Activated CD8-positive, alpha-beta memory T cell treated with anti-CD3 and anti-CD28 coated beads, Interleukin-2, amount 50 U/mL, for 1 hour (primary cell): ENCODE results near the gene RXYLT1.
"Not testable (repeated sequence)": the region's sequence is repeated elsewhere in the genome, so short reads cannot be mapped to it uniquely, and the experiment has no call there.

Experiments used
- DNase-seq: peaks from one replicate; pipeline ENCODE4 v3.0.0-alpha.2; 2020; ENCODE audit errors: extremely low read depth

Gene RXYLT1

GRCh38 chr12:63804746-63805145 is 25.0 kb downstream of the RXYLT1 start:
- no peak for DNase-seq

- DNase-seq, result no peak
Measured at GRCh38 chr12:63805704-63806672, 26.3 kb downstream of the RXYLT1 start.

DNA sequence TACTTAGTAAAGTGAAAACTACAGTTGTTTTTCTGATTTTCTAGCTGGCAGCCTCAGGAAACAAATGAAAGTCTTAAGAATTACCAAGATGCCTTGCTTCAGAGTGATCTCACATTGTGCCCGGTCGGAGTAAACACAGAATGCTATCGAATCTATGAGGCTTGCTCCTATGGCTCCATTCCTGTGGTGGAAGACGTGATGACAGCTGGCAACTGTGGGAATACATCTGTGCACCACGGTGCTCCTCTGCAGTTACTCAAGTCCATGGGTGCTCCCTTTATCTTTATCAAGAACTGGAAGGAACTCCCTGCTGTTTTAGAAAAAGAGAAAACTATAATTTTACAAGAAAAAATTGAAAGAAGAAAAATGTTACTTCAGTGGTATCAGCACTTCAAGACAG is 28.9 kb downstream of the RXYLT1 start:
- DNase-seq, result no peak

GRCh38 chr12:63809566-63809965 is 29.9 kb downstream of the RXYLT1 start:
- DNase-seq, result no peak

GRCh38 chr12:63811334-63811733 is 31.6 kb downstream of the RXYLT1 start:
- no peak for DNase-seq

GRCh38 chr12:63811755-63812154 is 32.0 kb downstream of the RXYLT1 start:
- DNase-seq, result no peak

DNA sequence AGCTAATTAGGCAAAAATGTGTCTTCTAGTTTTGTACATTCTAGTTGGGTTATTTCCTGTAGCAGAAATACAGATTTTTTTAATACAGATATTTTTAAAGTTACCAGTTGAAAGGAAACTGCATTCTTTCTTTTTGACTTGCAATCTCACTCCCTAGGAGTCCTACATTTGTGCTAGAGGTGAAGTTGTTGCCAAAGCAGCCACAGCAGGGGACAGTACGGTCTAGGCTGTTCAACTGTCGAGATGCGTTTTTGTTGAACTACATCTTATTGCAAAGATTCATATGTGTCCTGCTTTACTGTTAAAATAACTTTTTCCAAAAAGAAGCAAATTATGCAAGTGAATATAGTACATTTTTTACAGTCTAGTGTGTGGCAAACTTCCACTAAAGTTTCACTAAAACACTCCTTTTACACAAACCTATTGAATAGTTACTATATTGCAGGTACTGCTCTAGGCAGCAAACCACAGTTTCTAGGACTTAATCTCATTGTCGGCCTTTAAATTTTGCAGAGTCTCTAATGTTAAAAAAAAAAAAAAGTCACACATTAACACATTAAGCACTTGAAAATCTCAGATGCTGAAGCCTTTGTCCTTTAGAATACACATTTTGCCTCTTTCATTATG is 34.5 kb downstream of the RXYLT1 start:
- DNase-seq, result no peak

DNA sequence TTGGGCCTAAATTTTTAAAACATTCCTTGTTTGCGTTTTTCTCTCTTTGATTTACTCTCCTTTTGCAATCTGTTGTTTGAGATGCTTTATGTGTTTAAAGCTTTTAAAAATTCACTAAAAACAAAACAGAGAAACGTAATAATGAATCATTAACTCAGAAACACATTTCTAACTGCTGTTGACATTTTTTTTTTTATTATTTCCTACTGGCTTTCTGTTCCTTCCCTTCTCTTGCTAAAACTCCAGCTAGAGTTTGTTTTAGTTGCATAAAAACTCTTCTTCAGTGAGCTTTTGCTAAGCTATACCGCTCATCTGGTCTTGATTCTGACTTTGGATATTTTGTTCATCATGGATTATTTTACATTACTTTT is 35.8 kb downstream of the RXYLT1 start:
- no peak for DNase-seq

DNA sequence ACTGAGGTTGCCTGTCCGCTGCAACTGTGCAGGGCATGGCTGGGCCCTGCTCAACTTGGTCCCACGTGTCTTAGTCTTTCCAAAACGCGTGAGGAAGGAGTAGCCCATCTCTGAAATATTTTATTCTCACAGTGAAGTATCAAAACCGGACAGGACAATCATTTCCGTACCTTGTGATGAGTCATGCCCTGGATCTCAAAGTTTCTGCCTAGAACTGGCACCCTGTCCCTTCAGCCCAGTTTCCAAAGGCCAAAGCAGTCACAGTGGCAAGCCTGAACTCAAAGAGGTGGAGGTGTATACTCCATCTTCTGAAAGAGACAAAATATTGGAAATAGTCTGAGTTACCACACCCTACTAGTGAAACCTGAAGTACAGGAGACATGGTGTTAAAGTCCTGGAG is 36.3 kb downstream of the RXYLT1 start:
- DNase-seq, result no peak

DNA sequence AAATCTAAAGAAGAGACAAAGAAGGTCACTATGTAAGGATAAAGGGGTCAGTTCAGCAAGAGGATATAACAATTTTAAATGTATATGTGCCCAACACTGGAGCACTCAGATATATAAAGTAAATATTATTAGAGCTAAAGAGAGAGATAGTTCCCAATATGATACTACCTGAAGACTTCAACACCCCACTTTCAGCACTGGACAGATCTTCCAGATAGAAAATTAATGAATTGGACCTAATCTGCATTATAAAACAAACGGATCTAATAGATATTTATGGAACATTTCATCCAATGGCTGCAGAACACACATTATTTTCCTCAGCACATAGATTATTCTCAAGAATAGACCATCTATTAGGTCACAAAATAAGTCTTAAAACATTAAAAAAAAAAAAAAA is 40.7 kb downstream of the RXYLT1 start:
- DNase-seq, result no peak

- no peak for DNase-seq
Measured at GRCh38 chr12:63821781-63822251, 42.1 kb downstream of the RXYLT1 start.

DNA sequence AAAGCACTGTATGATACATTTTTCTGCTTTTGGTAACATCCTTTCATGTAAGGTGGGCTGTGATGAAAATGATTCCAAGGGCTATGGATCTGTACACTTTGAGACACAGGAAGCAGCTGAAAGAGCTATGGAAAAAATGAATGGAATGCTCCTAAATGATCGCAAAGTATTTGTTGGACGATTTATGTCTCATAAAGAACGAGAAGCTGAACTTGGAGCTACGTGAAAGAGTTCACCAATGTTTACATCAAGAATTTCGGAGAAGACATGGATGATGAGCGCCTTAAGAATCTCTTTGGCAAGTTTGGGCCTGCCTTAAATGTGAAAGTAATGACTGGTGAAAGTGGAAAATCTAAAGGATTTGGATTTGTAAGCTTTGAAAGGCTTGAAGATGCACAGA is 42.6 kb downstream of the RXYLT1 start:
- DNase-seq, result no peak

- DNase-seq, result no peak
Measured at GRCh38 chr12:63823040-63823439, 43.3 kb downstream of the RXYLT1 start.

DNA sequence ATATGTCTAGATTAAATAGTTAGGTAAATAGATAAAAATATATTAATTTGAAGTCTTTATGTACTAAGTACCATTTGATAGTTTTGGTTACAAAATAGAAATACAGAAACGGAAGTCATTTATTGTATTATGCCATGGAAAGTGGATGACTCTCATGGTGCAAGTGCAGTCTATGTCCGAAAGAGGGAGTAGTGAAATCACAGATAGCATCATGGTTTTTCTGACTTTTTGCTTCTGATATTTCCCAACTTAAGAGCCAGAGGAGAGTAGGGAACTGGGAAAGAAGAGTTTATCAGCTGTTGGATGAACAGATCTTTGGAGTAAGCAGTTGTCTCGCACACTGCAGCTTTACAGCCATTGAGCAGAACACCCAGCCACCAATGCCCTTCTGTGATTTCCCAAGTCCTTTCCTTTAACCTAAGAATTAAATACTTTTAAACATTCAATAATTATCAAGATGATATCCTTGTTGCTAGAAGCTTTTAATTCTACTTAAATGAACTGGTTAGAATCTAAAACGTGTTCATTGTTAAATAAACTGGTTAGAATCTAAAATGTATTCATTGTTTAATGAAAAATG is 46.4 kb downstream of the RXYLT1 start:
- no peak for DNase-seq

GRCh38 chr12:63828867-63829266 is 49.2 kb downstream of the RXYLT1 start:
- no peak for DNase-seq

- no peak for DNase-seq
Measured at GRCh38 chr12:63836046-63836445, 56.3 kb downstream of the RXYLT1 start.

GRCh38 chr12:63836936-63837335 is 57.2 kb downstream of the RXYLT1 start:
- DNase-seq, result no peak

GRCh38 chr12:63838411-63838810 is 58.7 kb downstream of the RXYLT1 start:
- no peak for DNase-seq

GRCh38 chr12:63841011-63841410 is 61.3 kb downstream of the RXYLT1 start:
- no peak for DNase-seq

DNA sequence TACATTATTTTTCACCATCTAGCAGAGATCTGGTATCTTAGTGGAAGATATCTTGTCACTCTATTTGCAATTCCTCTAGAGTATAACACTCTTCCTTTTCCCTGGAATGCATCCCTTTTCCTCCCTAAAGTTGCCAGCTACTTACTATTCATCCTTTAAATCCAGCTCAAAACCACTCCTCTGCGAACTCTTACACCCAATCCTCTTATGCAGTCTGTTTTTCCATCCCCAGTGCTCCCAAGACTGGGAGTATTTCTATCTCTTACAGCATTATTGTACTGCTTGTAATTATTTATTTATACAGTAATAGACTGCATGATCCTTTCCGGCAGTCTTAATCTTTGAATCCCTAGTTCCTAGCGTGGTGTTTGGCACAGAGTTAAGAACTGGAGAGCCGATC is 61.9 kb downstream of the RXYLT1 start:
- no peak for DNase-seq

GRCh38 chr12:63842750-63843149 is 63.0 kb downstream of the RXYLT1 start:
- not testable (repeated sequence) for DNase-seq

- DNase-seq, result no peak
Measured at GRCh38 chr12:63843254-63843720, 63.6 kb downstream of the RXYLT1 start.
